Thyroid gland (tissue), 4 donors: ENCODE data around the gene LHPP. TPM values are rescaled to one million over a fixed set of nuclear protein-coding genes. Genes with fewer than 3 reads are reported as not detected.
A peak's percentile ranks its signal among the peaks of the same experiment; 100 is the strongest.

Source experiments
- DNase-seq, 2 donors: peaks; one replicate each; pipeline ENCODE4 v3.0.0-alpha.2; 2019
- H3K27ac ChIP-seq, 3 donors: fragments of 200-600 bp; sonication (generic); 1 replicate in 2 of 3; 2 replicates in 1 of 3; pipeline ENCODE4 v1.5.1; 2016 to 2019; ENCODE audit warnings: mild to moderate bottlenecking in 1 of 3, moderate library complexity in 1 of 3
- H3K27me3 ChIP-seq: fragments of 200-600 bp; sonication (generic); one replicate; pipeline ENCODE4 v1.5.1; 2019
- H3K36me3 ChIP-seq, 2 donors: fragments of 200-600 bp; sonication (generic); one replicate each; pipeline ENCODE4 v1.5.1; 2016 to 2019
- H3K4me1 ChIP-seq, 2 donors: fragments of 200-600 bp; sonication (generic); one replicate each; pipeline ENCODE4 v1.5.1; 2017 to 2019
- H3K4me3 ChIP-seq, 3 donors: fragments of 200-600 bp; sonication (generic); replicated peaks in 1 of 3; 1 replicate in 2 of 3; 2 replicates in 1 of 3; pipeline ENCODE4 v1.5.1; 2016; ENCODE audit warnings: mild to moderate bottlenecking in 1 of 3
- H3K9me3 ChIP-seq: fragments of 200-600 bp; sonication (generic); one replicate; pipeline ENCODE4 v1.5.1; 2017
- CTCF ChIP-seq, 6 experiments: fragments of 200-600 bp in 3 of 6; fragments of 450-650 bp in 3 of 6; sonication (generic) in 3 of 6; IDR thresholded peaks; one replicate each; pipeline ENCODE4 v1.5.1; 2016 to 2019; ENCODE audit warnings: antibody characterized with exemption in 6 of 6, mild to moderate bottlenecking in 2 of 6, inconsistent platforms in 1 of 6, moderate library complexity in 1 of 6
- POLR2A ChIP-seq, 2 donors: fragments of 450-650 bp; IDR thresholded peaks; one replicate each; pipeline ENCODE4 v1.6.1; 2017; ENCODE audit warnings: antibody characterized with exemption in 2 of 2, mild to moderate bottlenecking in 2 of 2, moderate library complexity in 1 of 2
- WGBS, 2 donors: methylation state at CpG; one replicate each; pipeline ENCODE4 v1.1.5; 2017; 5-methylcytosine and 5-hydroxymethylcytosine counted together
- intact Hi-C: fragments of 100-400 bp; cut with DNase I; formaldehyde crosslinking; loops from one replicate; pipeline ENCODE4 v1.15.1; 2023
- total RNA-seq, 4 donors: library from RNA; depleted of rRNA; stranded (reverse); fragments of >200 nt; gene quantifications; one replicate each; pipeline ENCODE4 v1.2.3, GENCODE V29; 2016

Gene LHPP
- total RNA-seq, 4 donors from 2014 or later, result 8.3 to 69.9 (median 48.3) TPM

- no peaks in the 10 kb centered on the region for H3K9me3 ChIP-seq
- peaks cover 14% of the 10 kb centered on the region for H3K27me3 ChIP-seq
- no peak overlapping the region for H3K4me3 ChIP-seq
- 23 to 44% methylated on average over 3 to 5 of the region's 5 CpGs for whole genome bisulfite sequencing, 2 donors
- intact Hi-C loops, result no loop called here
- no peaks in the 10 kb centered on the region for H3K36me3 ChIP-seq
- TF ChIP-seq POLR2A (IDR thresholded peaks at IDR 0.05), result no peak
- no peak for TF ChIP-seq CTCF (IDR thresholded peaks at IDR 0.05)
- H3K4me1 ChIP-seq, result peaks cover 11 to 40% of the 10 kb centered on the region in 2 donors
- DNase-seq, result no peak
- no peak overlapping the region for H3K27ac ChIP-seq
Observed at GRCh38 chr10:124450783-124451057, 10.9 kb upstream of the LHPP start.

- intact Hi-C loops, result no loop called here
- Histone ChIP-seq H3K4me1 (peaks cover 11 to 40% of the 10 kb centered on the region in 2 donors), H3K4me3 (no peak overlapping the region), H3K36me3 (no peaks in the 10 kb centered on the region), H3K9me3 (no peaks in the 10 kb centered on the region), H3K27me3 (peaks cover 14% of the 10 kb centered on the region), H3K27ac (no peak overlapping the region)
- 43 to 60% methylated on average over 6 of the region's 6 CpGs for WGBS, 2 donors
- TF ChIP-seq POLR2A (IDR thresholded peaks at IDR 0.05) (no peak), CTCF (IDR thresholded peaks at IDR 0.05) (no peak)
- no peak for DNase-seq
Observed at GRCh38 chr10:124451276-124451675, 10.3 kb upstream of the LHPP start.

GRCh38 chr10:124453960-124454610 is 7.5 kb upstream of the LHPP start:
- TF ChIP-seq CTCF (IDR thresholded peaks at IDR 0.05) (no peak), POLR2A (IDR thresholded peaks at IDR 0.05) (no peak)
- DNase-seq, result no peak
- Histone ChIP-seq H3K4me3 (no peak overlapping the region), H3K9me3 (no peaks in the 10 kb centered on the region), H3K4me1 (peaks cover 14 to 24% of the 10 kb centered on the region in 2 donors), H3K27ac (no peak overlapping the region), H3K27me3 (peaks cover 6% of the 10 kb centered on the region), H3K36me3 (no peaks in the 10 kb centered on the region)
- 28 to 33% methylated on average over 8 of the region's 8 CpGs for WGBS, 2 donors
- intact Hi-C loops, result no loop called here

- Histone ChIP-seq H3K36me3 (no peaks in the 10 kb centered on the region), H3K9me3 (no peaks in the 10 kb centered on the region), H3K4me3 (no peak overlapping the region), H3K4me1 (peaks cover 13 to 21% of the 10 kb centered on the region in 2 donors), H3K27me3 (no peaks in the 10 kb centered on the region), H3K27ac (no peak overlapping the region)
- 77 to 78% methylated on average over 7 of the region's 7 CpGs for WGBS, 2 donors
- intact Hi-C loops, result no loop called here
- no peak for TF ChIP-seq CTCF (IDR thresholded peaks at IDR 0.05)
- TF ChIP-seq POLR2A (IDR thresholded peaks at IDR 0.05), result no peak
- DNase-seq, result no peak
Observed at GRCh38 chr10:124455441-124455840, 6.2 kb upstream of the LHPP start.

GRCh38 chr10:124458473-124458872 is 3.1 kb upstream of the LHPP start:
- no peaks in the 10 kb centered on the region for H3K9me3 ChIP-seq
- peaks cover 21 to 35% of the 10 kb centered on the region in 2 donors for H3K4me1 ChIP-seq
- H3K27me3 ChIP-seq, result no peaks in the 10 kb centered on the region
- TF ChIP-seq POLR2A (IDR thresholded peaks at IDR 0.05) (no peak), CTCF (IDR thresholded peaks at IDR 0.05) (no peak)
- no peak overlapping the region for H3K4me3 ChIP-seq
- H3K27ac ChIP-seq, result peak overlapping the region in 2 of 3 donors; percentile 26 to 73
- no peak for DNase-seq
- intact Hi-C loops, result no loop called here
- WGBS, 2 donors, result 82 to 86% methylated on average over 3 to 4 of the region's 4 CpGs
- H3K36me3 ChIP-seq, result no peaks in the 10 kb centered on the region
